Measurements from ENCODE around the gene PPP1R10.

The PPP1R10 gene

GRCh38 chr6:30647242-30648116 is 30.4 kb upstream of the PPP1R10 start:
- Histone ChIP-seq H3K4me1 (ENCODE audit: control insufficient read depth in 2 of 2, insufficient read depth in 2 of 2, low read length in 2 of 2) (peaks cover 18 to 27% of the 10 kb centered on the region in 2 donors), H3K36me3 (ENCODE audit: control insufficient read depth in 2 of 2, insufficient read depth in 2 of 2, low read length in 2 of 2) (peaks cover 30 to 40% of the 10 kb centered on the region in 2 donors), H3K27me3 (ENCODE audit: control insufficient read depth in 2 of 2, insufficient read depth in 2 of 2, low read length in 2 of 2) (no peaks in the 10 kb centered on the region), H3K4me3 (ENCODE audit: low read length in 2 of 2) (peak overlapping the region; percentile 86), H3K9ac (ENCODE audit: low read depth in 1 of 2, low read length in 2 of 2) (peak overlapping the region; percentile 94 to 98), H3K27ac (ENCODE audit: low read depth in 2 of 2, low read length in 2 of 2) (peak overlapping the region; percentile 99), H3K9me3 (ENCODE audit: control insufficient read depth in 2 of 2, low read length in 2 of 2) (no peaks in the 10 kb centered on the region)

- Histone ChIP-seq H3K27me3 (ENCODE audit: control insufficient read depth in 2 of 2, insufficient read depth in 2 of 2, low read length in 2 of 2) (no peaks in the 10 kb centered on the region), H3K9me3 (ENCODE audit: control insufficient read depth in 2 of 2, low read length in 2 of 2) (no peaks in the 10 kb centered on the region), H3K9ac (ENCODE audit: low read depth in 1 of 2, low read length in 2 of 2) (peak within 1 kb of the TSS; percentile 94 to 98), H3K4me3 (ENCODE audit: low read length in 2 of 2) (peak within 1 kb of the TSS; percentile 86), H3K4me1 (ENCODE audit: control insufficient read depth in 2 of 2, insufficient read depth in 2 of 2, low read length in 2 of 2) (peaks cover 18 to 24% of the 10 kb centered on the region in 2 donors), H3K27ac (ENCODE audit: low read depth in 2 of 2, low read length in 2 of 2) (peak within 1 kb of the TSS; percentile 99), H3K36me3 (ENCODE audit: control insufficient read depth in 2 of 2, insufficient read depth in 2 of 2, low read length in 2 of 2) (peaks cover 27 to 38% of the 10 kb centered on the region in 2 donors)
These were observed 29.6 kb upstream of the PPP1R10 start, which contains the start of gene C6orf136 for GRCh38 chr6:30646450-30647241. Gene C6orf136, plus strand, starts transcription at chr6:30647133. Its CDS starts 99 bp downstream, at chr6:30647232.

GRCh38 chr6:30645989-30646388 is 28.9 kb upstream of the PPP1R10 start:
- peak overlapping the region; percentile 86 for H3K4me3 ChIP-seq (ENCODE audit: low read length in 2 of 2)
- H3K9me3 ChIP-seq (ENCODE audit: control insufficient read depth in 2 of 2, low read length in 2 of 2): no peaks in the 10 kb centered on the region
- H3K4me1 ChIP-seq (ENCODE audit: control insufficient read depth in 2 of 2, insufficient read depth in 2 of 2, low read length in 2 of 2): peaks cover 18 to 24% of the 10 kb centered on the region in 2 donors
- H3K27me3 ChIP-seq (ENCODE audit: control insufficient read depth in 2 of 2, insufficient read depth in 2 of 2, low read length in 2 of 2): no peaks in the 10 kb centered on the region
- H3K27ac ChIP-seq (ENCODE audit: low read depth in 2 of 2, low read length in 2 of 2): no peak overlapping the region
- peaks cover 24 to 33% of the 10 kb centered on the region in 2 donors for H3K36me3 ChIP-seq (ENCODE audit: control insufficient read depth in 2 of 2, insufficient read depth in 2 of 2, low read length in 2 of 2)
- H3K9ac ChIP-seq (ENCODE audit: low read depth in 1 of 2, low read length in 2 of 2): peak overlapping the region in 1 of 2 donors; percentile 63

- Histone ChIP-seq H3K9me3 (ENCODE audit: control insufficient read depth in 2 of 2, low read length in 2 of 2) (no peaks in the 10 kb centered on the region), H3K36me3 (ENCODE audit: control insufficient read depth in 2 of 2, insufficient read depth in 2 of 2, low read length in 2 of 2) (peaks cover 22 to 36% of the 10 kb centered on the region in 2 donors), H3K9ac (ENCODE audit: low read depth in 1 of 2, low read length in 2 of 2) (no peak overlapping the region), H3K4me1 (ENCODE audit: control insufficient read depth in 2 of 2, insufficient read depth in 2 of 2, low read length in 2 of 2) (peaks cover 18 to 24% of the 10 kb centered on the region in 2 donors), H3K27me3 (ENCODE audit: control insufficient read depth in 2 of 2, insufficient read depth in 2 of 2, low read length in 2 of 2) (no peaks in the 10 kb centered on the region), H3K4me3 (ENCODE audit: low read length in 2 of 2) (no peak overlapping the region), H3K27ac (ENCODE audit: low read depth in 2 of 2, low read length in 2 of 2) (no peak overlapping the region)
These were observed 27.7 kb upstream of the PPP1R10 start for GRCh38 chr6:30644769-30645168.

DNA sequence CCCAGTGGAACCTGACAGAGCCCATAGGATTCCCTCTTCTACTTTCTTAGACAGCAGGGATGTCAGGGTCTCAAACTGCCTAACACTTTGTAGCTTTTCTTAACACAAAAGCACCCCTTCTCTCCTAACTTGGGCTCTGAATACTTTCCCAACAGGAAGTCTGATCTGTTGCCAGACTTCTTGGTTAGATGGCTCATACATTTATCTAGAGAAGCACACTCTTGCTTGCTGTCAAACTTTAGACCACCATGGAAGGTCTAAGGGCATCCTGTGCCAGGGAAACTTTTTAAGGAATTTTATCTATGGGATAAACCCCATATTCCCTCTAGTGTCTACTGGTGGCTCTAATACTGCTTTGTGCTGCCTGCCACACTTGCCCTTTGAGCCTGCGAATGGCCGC is 26.6 kb upstream of the PPP1R10 start:
- Histone ChIP-seq H3K9me3 (ENCODE audit: control insufficient read depth in 2 of 2, low read length in 2 of 2) (no peaks in the 10 kb centered on the region), H3K9ac (ENCODE audit: low read depth in 1 of 2, low read length in 2 of 2) (no peak overlapping the region), H3K36me3 (ENCODE audit: control insufficient read depth in 2 of 2, insufficient read depth in 2 of 2, low read length in 2 of 2) (peaks cover 22 to 32% of the 10 kb centered on the region in 2 donors), H3K4me3 (ENCODE audit: low read length in 2 of 2) (no peak overlapping the region), H3K4me1 (ENCODE audit: control insufficient read depth in 2 of 2, insufficient read depth in 2 of 2, low read length in 2 of 2) (peaks cover 13 to 18% of the 10 kb centered on the region in 2 donors), H3K27me3 (ENCODE audit: control insufficient read depth in 2 of 2, insufficient read depth in 2 of 2, low read length in 2 of 2) (no peaks in the 10 kb centered on the region), H3K27ac (ENCODE audit: low read depth in 2 of 2, low read length in 2 of 2) (no peak overlapping the region)

- peaks cover 22 to 36% of the 10 kb centered on the region in 2 donors for H3K36me3 ChIP-seq (ENCODE audit: control insufficient read depth in 2 of 2, insufficient read depth in 2 of 2, low read length in 2 of 2)
These were observed 24.0 kb upstream of the PPP1R10 start for GRCh38 chr6:30641048-30641447.

GRCh38 chr6:30640481-30640880 is 23.4 kb upstream of the PPP1R10 start:
- no peaks in the 10 kb centered on the region for H3K9me3 ChIP-seq (ENCODE audit: control insufficient read depth in 2 of 2, low read length in 2 of 2)
- no peak overlapping the region for H3K9ac ChIP-seq (ENCODE audit: low read depth in 1 of 2, low read length in 2 of 2)
- no peak overlapping the region for H3K4me3 ChIP-seq (ENCODE audit: low read length in 2 of 2)
- no peak overlapping the region for H3K27ac ChIP-seq (ENCODE audit: low read depth in 2 of 2, low read length in 2 of 2)
- peaks cover 0 to 6% of the 10 kb centered on the region in 2 donors for H3K4me1 ChIP-seq (ENCODE audit: control insufficient read depth in 2 of 2, insufficient read depth in 2 of 2, low read length in 2 of 2)
- H3K27me3 ChIP-seq (ENCODE audit: control insufficient read depth in 2 of 2, insufficient read depth in 2 of 2, low read length in 2 of 2): no peaks in the 10 kb centered on the region
- H3K36me3 ChIP-seq (ENCODE audit: control insufficient read depth in 2 of 2, insufficient read depth in 2 of 2, low read length in 2 of 2): peaks cover 25 to 34% of the 10 kb centered on the region in 2 donors

More at GRCh38 chr6:30641048-30641447, 24.0 kb upstream of the PPP1R10 start:
- Histone ChIP-seq H3K27me3 (ENCODE audit: control insufficient read depth in 2 of 2, insufficient read depth in 2 of 2, low read length in 2 of 2) (no peaks in the 10 kb centered on the region), H3K9me3 (ENCODE audit: control insufficient read depth in 2 of 2, low read length in 2 of 2) (no peaks in the 10 kb centered on the region), H3K4me1 (ENCODE audit: control insufficient read depth in 2 of 2, insufficient read depth in 2 of 2, low read length in 2 of 2) (peaks cover 2 to 11% of the 10 kb centered on the region in 2 donors), H3K4me3 (ENCODE audit: low read length in 2 of 2) (no peak overlapping the region), H3K27ac (ENCODE audit: low read depth in 2 of 2, low read length in 2 of 2) (no peak overlapping the region), H3K9ac (ENCODE audit: low read depth in 1 of 2, low read length in 2 of 2) (no peak overlapping the region)

DNA sequence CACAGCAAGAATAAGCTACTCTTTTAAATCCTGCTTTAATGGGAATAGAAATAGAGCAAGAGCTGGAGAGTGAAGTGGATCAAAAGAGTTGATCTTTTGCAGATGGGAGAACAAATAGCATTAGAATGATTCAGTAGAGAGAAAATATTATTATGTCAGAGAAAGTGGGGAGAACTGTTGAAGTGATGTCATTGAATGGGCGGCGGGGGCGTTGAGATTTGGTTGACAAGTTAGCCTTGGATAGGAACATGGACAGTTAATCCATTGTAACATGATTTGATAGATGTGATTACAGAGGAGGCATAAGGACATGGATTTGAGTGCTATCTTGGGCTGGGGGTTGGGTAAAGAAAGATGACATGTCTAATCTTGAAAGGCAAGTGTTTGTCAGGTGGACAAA is 18.8 kb upstream of the PPP1R10 start:
- no peaks in the 10 kb centered on the region for H3K9me3 ChIP-seq (ENCODE audit: control insufficient read depth in 2 of 2, low read length in 2 of 2)
- H3K4me3 ChIP-seq (ENCODE audit: low read length in 2 of 2): no peak overlapping the region
- H3K9ac ChIP-seq (ENCODE audit: low read depth in 1 of 2, low read length in 2 of 2): no peak overlapping the region
- H3K27ac ChIP-seq (ENCODE audit: low read depth in 2 of 2, low read length in 2 of 2): no peak overlapping the region
- peaks cover 17 to 26% of the 10 kb centered on the region in 2 donors for H3K36me3 ChIP-seq (ENCODE audit: control insufficient read depth in 2 of 2, insufficient read depth in 2 of 2, low read length in 2 of 2)
- H3K27me3 ChIP-seq (ENCODE audit: control insufficient read depth in 2 of 2, insufficient read depth in 2 of 2, low read length in 2 of 2): no peaks in the 10 kb centered on the region
- H3K4me1 ChIP-seq (ENCODE audit: control insufficient read depth in 2 of 2, insufficient read depth in 2 of 2, low read length in 2 of 2): no peaks in the 10 kb centered on the region

DNA sequence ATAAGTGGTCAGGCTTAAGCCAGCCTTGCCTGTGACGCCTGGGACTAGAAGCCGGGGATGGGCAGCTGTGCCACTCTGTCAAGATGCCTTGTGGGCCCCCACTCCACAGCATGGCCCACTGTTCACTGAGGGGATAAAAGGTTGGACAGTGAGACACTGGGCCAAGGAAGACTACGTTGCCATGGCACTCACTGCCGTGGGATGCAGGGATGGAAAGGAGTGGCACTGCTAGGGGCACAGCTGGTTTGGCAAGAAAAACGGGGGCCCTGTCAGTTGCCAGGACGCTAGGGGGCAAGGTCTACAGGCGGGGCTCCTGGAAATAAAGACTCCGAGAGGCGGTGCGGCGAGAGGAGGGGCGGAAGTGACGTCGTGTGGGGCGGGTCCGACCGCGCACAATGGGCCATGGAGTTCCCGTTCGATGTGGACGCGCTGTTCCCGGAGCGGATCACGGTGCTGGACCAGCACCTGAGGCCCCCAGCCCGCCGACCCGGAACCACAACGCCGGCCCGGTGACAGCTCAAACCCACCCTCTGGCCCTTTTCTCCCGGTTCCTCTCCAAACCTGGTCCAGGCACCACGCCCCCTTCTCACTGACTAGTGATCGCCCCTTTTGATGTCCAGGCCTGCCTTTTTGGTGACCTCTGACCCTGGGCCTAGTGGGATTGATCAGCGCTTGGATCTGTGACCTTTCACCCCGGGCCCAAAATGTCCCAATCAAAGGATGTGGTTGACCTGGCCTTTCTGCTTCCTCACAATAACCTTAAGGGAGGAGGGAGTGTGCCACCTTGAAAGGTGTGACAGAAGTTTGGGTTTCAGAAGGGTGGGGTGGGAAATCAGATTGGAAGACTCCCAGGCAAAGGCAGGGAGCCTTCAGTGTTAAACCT is 9.7 kb upstream of the PPP1R10 start, which contains the start of gene ATAT1:
ATAT1 (plus strand) TSS at position 391 of the 883 bp plus-strand sequence.
- peak within 1 kb of the TSS; percentile 93 to 97 for H3K27ac ChIP-seq (ENCODE audit: low read depth in 2 of 2, low read length in 2 of 2)
- H3K4me1 ChIP-seq (ENCODE audit: control insufficient read depth in 2 of 2, insufficient read depth in 2 of 2, low read length in 2 of 2): peaks cover 13 to 16% of the 10 kb centered on the region in 2 donors
- peak within 1 kb of the TSS; percentile 90 to 95 for H3K4me3 ChIP-seq (ENCODE audit: low read length in 2 of 2)
- peaks cover 37 to 45% of the 10 kb centered on the region in 2 donors for H3K36me3 ChIP-seq (ENCODE audit: control insufficient read depth in 2 of 2, insufficient read depth in 2 of 2, low read length in 2 of 2)
- H3K9ac ChIP-seq (ENCODE audit: low read depth in 1 of 2, low read length in 2 of 2): peak within 1 kb of the TSS; percentile 90 to 98
- H3K27me3 ChIP-seq (ENCODE audit: control insufficient read depth in 2 of 2, insufficient read depth in 2 of 2, low read length in 2 of 2): no peaks in the 10 kb centered on the region
- H3K9me3 ChIP-seq (ENCODE audit: control insufficient read depth in 2 of 2, low read length in 2 of 2): no peaks in the 10 kb centered on the region
